DOHH2 (cell line): ENCODE results near the gene BTBD6.

Experiments used
- H3F3A ChIP-seq: fragments of 200-600 bp; sonication (generic), shearing (Covaris generic); 2 replicates; pipeline ENCODE4 v1.6.0; 2016; ENCODE audit warnings: antibody characterized with exemption, mild to moderate bottlenecking; ENCODE audit not compliant: control insufficient read depth, insufficient read depth
- H3K27ac ChIP-seq: fragments of 200-600 bp; sonication (generic); 2 replicates; pipeline ENCODE4 v1.5.1; 2014; ENCODE audit warnings: low read depth, mild to moderate bottlenecking, low read length, moderate library complexity
- H3K27me3 ChIP-seq: fragments of 200-600 bp; sonication (generic); 2 replicates; pipeline ENCODE4 v1.6.1; 2014; ENCODE audit warnings: mild to moderate bottlenecking, low read length, mixed read lengths; ENCODE audit not compliant: control insufficient read depth
- H3K36me3 ChIP-seq: fragments of 200-600 bp; sonication (generic); 2 replicates; pipeline ENCODE4 v1.6.1; 2014; ENCODE audit warnings: mild to moderate bottlenecking, low read length, moderate library complexity, mixed read lengths; ENCODE audit not compliant: control insufficient read depth
- H3K4me1 ChIP-seq: fragments of 200-600 bp; sonication (generic); 2 replicates; pipeline ENCODE4 v1.6.1; 2014; ENCODE audit warnings: mild to moderate bottlenecking, low read length, mixed read lengths; ENCODE audit not compliant: control insufficient read depth
- H3K4me2 ChIP-seq: fragments of 200-600 bp; sonication (generic); 2 replicates; pipeline ENCODE4 v1.6.0; 2014; ENCODE audit warnings: mild to moderate bottlenecking, low read length, moderate library complexity
- H3K4me3 ChIP-seq: fragments of 200-600 bp; sonication (generic); 2 replicates; pipeline ENCODE4 v1.5.1; 2014; ENCODE audit warnings: mild to moderate bottlenecking, low read length, mixed read lengths
- H3K79me2 ChIP-seq: fragments of 200-600 bp; sonication (generic); 2 replicates; pipeline ENCODE4 v1.6.1; 2014; ENCODE audit warnings: mild to moderate bottlenecking, low read length, mixed read lengths; ENCODE audit not compliant: control insufficient read depth
- H3K9me2 ChIP-seq: fragments of 200-600 bp; sonication (generic); replicated peaks from 2 replicates; pipeline ENCODE4 v1.6.1; 2014; ENCODE audit warnings: mild to moderate bottlenecking, low read length, mixed read lengths; ENCODE audit not compliant: control insufficient read depth
- H3K9me3 ChIP-seq: fragments of 200-600 bp; sonication (generic); 2 replicates; pipeline ENCODE4 v1.6.1; 2014; ENCODE audit warnings: antibody characterized with exemption, low read length, mixed read lengths; ENCODE audit not compliant: control insufficient read depth, insufficient read depth
- H4K20me1 ChIP-seq: fragments of 200-600 bp; sonication (generic); 2 replicates; pipeline ENCODE4 v1.6.0; 2014; ENCODE audit warnings: low read depth, mild to moderate bottlenecking, antibody characterized with exemption, low read length, moderate library complexity; ENCODE audit not compliant: control insufficient read depth, insufficient read depth
- EZH2phosphoT487 ChIP-seq: fragments of 200-600 bp; sonication (generic); IDR thresholded peaks from 2 replicates; pipeline ENCODE4 v1.6.1; 2017; ENCODE audit warnings: borderline replicate concordance, mild to moderate bottlenecking, antibody characterized with exemption, low read length, moderate library complexity, mixed read lengths
- TF ChIP-seq, protein P1 (sequence below): fragments of 200-600 bp; sonication (generic); IDR thresholded peaks from one replicate; pipeline ENCODE4 v1.5.1; 2014; ENCODE audit warnings: antibody characterized with exemption, mild to moderate bottlenecking, low read depth, low read length; ENCODE audit not compliant: poor library complexity, severe bottlenecking

Gene BTBD6

DNA sequence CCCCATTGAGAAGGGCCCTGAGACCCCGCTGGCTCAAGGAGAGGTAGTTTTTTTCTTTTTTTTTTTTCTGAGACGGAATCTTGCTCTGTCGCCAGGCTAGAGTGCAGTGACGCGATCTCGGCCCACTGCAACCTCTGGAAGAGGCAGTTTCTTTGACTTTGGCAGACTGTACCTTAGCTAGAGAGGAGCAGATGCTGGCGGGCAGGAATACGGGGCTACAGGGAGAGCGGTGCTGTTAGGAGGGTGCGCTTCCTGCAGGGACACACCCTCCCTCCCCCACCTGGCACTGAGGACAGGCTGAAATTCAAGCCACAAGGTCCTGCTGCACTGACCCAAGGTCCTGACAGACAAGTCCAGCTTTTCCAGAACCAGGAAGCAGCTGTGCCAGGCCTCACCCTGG, 35.0 kb upstream of the BTBD6 start:
- no peaks in the 10 kb centered on the region; the same call in 1 of the 2 replicates for H3K9me3 ChIP-seq
- H3K27ac ChIP-seq, result no peak overlapping the region
- H3F3A ChIP-seq, result no peaks in the 10 kb centered on the region; the same call in 1 of the 2 replicates
- H4K20me1 ChIP-seq, result no peaks in the 10 kb centered on the region
- no peak overlapping the region for H3K4me2 ChIP-seq
- no peak overlapping the region for H3K4me3 ChIP-seq
- no peaks in the 10 kb centered on the region for H3K79me2 ChIP-seq
- no peaks in the 10 kb centered on the region for H3K27me3 ChIP-seq
- peaks cover under 1% of the 10 kb centered on the region; the same call in 1 of the 2 replicates for H3K36me3 ChIP-seq
- TF ChIP-seq EZH2phosphoT487, result no peak
- TF ChIP-seq, protein P1, sequence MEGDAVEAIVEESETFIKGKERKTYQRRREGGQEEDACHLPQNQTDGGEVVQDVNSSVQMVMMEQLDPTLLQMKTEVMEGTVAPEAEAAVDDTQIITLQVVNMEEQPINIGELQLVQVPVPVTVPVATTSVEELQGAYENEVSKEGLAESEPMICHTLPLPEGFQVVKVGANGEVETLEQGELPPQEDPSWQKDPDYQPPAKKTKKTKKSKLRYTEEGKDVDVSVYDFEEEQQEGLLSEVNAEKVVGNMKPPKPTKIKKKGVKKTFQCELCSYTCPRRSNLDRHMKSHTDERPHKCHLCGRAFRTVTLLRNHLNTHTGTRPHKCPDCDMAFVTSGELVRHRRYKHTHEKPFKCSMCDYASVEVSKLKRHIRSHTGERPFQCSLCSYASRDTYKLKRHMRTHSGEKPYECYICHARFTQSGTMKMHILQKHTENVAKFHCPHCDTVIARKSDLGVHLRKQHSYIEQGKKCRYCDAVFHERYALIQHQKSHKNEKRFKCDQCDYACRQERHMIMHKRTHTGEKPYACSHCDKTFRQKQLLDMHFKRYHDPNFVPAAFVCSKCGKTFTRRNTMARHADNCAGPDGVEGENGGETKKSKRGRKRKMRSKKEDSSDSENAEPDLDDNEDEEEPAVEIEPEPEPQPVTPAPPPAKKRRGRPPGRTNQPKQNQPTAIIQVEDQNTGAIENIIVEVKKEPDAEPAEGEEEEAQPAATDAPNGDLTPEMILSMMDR, result no peak
- no peaks in the 10 kb centered on the region for H3K9me2 ChIP-seq
- H3K4me1 ChIP-seq, result no peaks in the 10 kb centered on the region

DNA sequence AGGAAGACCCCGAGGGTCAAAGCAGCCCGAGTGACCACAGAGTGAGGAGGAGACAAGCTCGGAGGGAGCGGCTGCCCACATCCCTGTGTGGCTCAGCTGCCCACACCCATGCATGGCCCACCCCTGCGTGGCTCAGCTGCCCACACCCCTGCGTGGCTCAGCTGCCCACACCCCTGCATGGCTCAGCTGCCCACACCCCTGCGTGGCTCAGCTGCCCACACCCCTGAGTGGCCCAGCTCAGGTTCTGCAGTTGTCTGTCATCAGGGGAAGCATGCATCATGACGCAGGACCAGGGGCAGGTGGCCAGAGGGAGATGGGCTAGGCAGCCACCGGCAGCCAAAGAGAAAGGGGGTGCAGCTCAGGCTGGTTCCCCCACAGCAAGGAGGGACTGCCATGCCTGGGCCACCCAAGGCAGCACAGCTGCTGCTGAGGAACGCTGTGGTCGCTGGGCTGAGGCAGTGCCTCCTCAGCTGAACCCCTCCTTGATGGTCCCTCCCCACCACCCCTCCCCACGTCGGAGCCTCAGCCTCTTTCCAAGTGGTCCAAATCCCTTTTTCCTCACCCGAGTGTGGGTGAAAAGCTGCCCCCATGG, 33.9 kb upstream of the BTBD6 start:
- no peak for TF ChIP-seq EZH2phosphoT487
- TF ChIP-seq, protein P1, result no peak
- no peaks in the 10 kb centered on the region; the same call in 1 of the 2 replicates for H3F3A ChIP-seq
- no peaks in the 10 kb centered on the region; the same call in 1 of the 2 replicates for H3K9me3 ChIP-seq
- H3K79me2 ChIP-seq, result no peaks in the 10 kb centered on the region
- H3K4me3 ChIP-seq, result no peak overlapping the region
- H3K9me2 ChIP-seq, result no peaks in the 10 kb centered on the region
- no peaks in the 10 kb centered on the region for H3K27me3 ChIP-seq
- H3K4me1 ChIP-seq, result no peaks in the 10 kb centered on the region
- no peak overlapping the region for H3K4me2 ChIP-seq
- H3K27ac ChIP-seq, result no peak overlapping the region
- peaks cover 2% of the 10 kb centered on the region; the same call in 1 of the 2 replicates for H3K36me3 ChIP-seq
- no peaks in the 10 kb centered on the region for H4K20me1 ChIP-seq

DNA sequence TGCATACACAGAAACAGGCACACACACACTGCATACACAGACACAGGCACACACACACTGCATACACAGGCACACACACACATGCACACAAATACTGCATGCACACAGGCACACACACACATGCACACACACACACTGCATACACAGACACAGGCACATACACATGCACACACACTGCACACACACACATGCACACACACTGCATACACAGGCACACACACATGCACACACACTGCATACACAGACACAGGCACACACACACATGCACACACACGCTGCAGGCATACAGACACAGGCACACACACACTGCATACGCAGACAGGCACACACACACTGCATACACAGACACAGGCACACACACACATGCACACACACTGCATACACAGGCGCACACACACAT, 32.7 kb upstream of the BTBD6 start:
- TF ChIP-seq, protein P1, result no peak
- TF ChIP-seq EZH2phosphoT487, result no peak
- H3K36me3 ChIP-seq, result peaks cover 2% of the 10 kb centered on the region; the same call in 1 of the 2 replicates
- H3K27ac ChIP-seq, result no peak overlapping the region
- H3K27me3 ChIP-seq, result no peaks in the 10 kb centered on the region
- H3K9me3 ChIP-seq, result no peaks in the 10 kb centered on the region; the same call in 1 of the 2 replicates
- H3K9me2 ChIP-seq, result no peaks in the 10 kb centered on the region
- no peaks in the 10 kb centered on the region; the same call in 1 of the 2 replicates for H3F3A ChIP-seq
- H3K4me3 ChIP-seq, result no peak overlapping the region
- no peaks in the 10 kb centered on the region for H3K4me1 ChIP-seq
- H3K79me2 ChIP-seq, result no peaks in the 10 kb centered on the region
- H4K20me1 ChIP-seq, result no peaks in the 10 kb centered on the region
- no peak overlapping the region for H3K4me2 ChIP-seq
